Measurements from ENCODE around the gene AK3. TPM values are rescaled to one million over a fixed set of nuclear protein-coding genes. Genes with fewer than 3 reads are reported as not detected.

Gene AK3
- total and polyA plus RNA-seq, 9 of the 15 experiments (the other 6 are each of a cell fraction or from before 2014, with no cell fraction given) = 12.2 to 78.6 (median 41.8) TPM

DNA sequence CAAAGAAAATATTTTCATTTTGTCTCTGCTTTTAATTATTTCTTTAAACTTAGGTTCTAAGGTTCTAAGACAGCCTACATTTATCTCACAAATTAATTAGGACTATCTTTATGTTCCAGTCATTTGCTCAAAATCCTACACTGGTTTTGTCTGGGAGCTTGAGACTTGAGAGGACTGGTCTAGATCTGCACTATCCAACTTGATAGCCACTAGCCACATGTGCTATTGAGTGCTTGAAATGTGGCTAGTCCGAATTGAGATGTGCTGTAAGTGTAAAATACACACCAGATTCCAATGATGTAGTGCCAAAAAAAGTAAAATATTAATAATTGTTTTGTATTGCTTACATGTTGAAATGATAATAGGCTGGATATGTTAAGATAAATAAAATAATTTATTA is 54.4 kb downstream of the AK3 start (continued):
- TF ChIP-seq, protein P1, sequence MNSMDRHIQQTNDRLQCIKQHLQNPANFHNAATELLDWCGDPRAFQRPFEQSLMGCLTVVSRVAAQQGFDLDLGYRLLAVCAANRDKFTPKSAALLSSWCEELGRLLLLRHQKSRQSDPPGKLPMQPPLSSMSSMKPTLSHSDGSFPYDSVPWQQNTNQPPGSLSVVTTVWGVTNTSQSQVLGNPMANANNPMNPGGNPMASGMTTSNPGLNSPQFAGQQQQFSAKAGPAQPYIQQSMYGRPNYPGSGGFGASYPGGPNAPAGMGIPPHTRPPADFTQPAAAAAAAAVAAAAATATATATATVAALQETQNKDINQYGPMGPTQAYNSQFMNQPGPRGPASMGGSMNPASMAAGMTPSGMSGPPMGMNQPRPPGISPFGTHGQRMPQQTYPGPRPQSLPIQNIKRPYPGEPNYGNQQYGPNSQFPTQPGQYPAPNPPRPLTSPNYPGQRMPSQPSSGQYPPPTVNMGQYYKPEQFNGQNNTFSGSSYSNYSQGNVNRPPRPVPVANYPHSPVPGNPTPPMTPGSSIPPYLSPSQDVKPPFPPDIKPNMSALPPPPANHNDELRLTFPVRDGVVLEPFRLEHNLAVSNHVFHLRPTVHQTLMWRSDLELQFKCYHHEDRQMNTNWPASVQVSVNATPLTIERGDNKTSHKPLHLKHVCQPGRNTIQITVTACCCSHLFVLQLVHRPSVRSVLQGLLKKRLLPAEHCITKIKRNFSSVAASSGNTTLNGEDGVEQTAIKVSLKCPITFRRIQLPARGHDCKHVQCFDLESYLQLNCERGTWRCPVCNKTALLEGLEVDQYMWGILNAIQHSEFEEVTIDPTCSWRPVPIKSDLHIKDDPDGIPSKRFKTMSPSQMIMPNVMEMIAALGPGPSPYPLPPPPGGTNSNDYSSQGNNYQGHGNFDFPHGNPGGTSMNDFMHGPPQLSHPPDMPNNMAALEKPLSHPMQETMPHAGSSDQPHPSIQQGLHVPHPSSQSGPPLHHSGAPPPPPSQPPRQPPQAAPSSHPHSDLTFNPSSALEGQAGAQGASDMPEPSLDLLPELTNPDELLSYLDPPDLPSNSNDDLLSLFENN (IDR thresholded peaks at IDR 0.05; ENCODE audit: low read depth in 2 of 2, low read length in 2 of 2) = no peak
- no peak for TF ChIP-seq SRF (CRISPR knock-in tag; IDR thresholded peaks at IDR 0.05)
- no peak for TF ChIP-seq ELF4 (CRISPR knock-in tag; IDR thresholded peaks at IDR 0.05)
- TF ChIP-seq RFX7 (CRISPR knock-in tag; IDR thresholded peaks at IDR 0.05) = no peak

DNA sequence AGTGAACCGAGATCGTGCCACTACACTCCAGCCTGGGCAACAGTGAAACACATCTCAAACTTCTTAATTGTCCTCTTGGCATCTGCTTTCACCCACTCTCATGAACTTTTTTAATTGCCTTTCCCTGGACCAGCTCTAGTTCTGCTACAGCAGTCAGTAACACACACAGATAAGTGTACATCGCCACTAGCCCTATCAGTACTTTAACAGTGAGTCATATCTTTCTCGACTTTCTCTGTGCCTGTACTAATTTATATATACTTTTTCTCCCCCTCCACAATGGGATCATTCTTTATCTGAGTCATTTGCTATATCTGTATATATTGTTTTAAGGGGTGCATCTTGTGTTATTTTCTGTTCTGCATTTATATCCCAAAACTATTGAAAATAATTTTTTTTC is 54.9 kb downstream of the AK3 start:
- peak overlapping the region in 1 of 2 experiments; percentile 41; a peak in 1 of 4 replicates for H3K9ac ChIP-seq (ENCODE audit: insufficient read depth in 1 of 2, low read depth in 2 of 2, low read length in 2 of 2)
- H3K4me1 ChIP-seq (replicated peaks in 1 of 2; ENCODE audit: control insufficient read depth in 2 of 2, insufficient read depth in 2 of 2, low read length in 2 of 2) = peaks cover 3 to 20% of the 10 kb centered on the region in 2 experiments; a peak in 3 of 5 replicates
- H3K27me3 ChIP-seq (ENCODE audit: control insufficient read depth in 2 of 2, insufficient read depth in 2 of 2, low read length in 2 of 2) = no peaks in the 10 kb centered on the region
- DNase-seq (ENCODE audit: extremely low read depth in 1 of 4, low spot score in 3 of 4) (peak in 3 of 4 experiments; percentile 14 to 42 (median 38)), ATAC-seq (peak; percentile 79), FAIRE-seq (no peak)
- in situ Hi-C loops (cut with MboI) (no loop called here), intact Hi-C loops (cut with micrococcal nuclease) (no loop called here)
- peak overlapping the region; percentile 47; the same call in 1 of the 3 replicates for H3K27ac ChIP-seq (ENCODE audit: extremely low read depth, low read depth, low read length)
- WGBS (ENCODE audit: insufficient coverage, low coverage, missing lambda C conversion rate) = 24% methylated on average over 4 of the region's 4 CpGs
- no peaks in the 10 kb centered on the region for H3K9me1 ChIP-seq (ENCODE audit: control insufficient read depth, insufficient read depth, low read length)
- no peaks in the 10 kb centered on the region for H3K9me3 ChIP-seq (replicated peaks; ENCODE audit: control insufficient read depth, insufficient read depth, low read depth, low read length)
- H2AFZ ChIP-seq (ENCODE audit: low read depth, low read length) = no peak overlapping the region
- no peaks in the 10 kb centered on the region for H4K20me1 ChIP-seq (replicated peaks; ENCODE audit: control insufficient read depth, insufficient read depth, low read length)
- peaks cover 52% of the 10 kb centered on the region for H3K79me2 ChIP-seq (ENCODE audit: control insufficient read depth, insufficient read depth, low read length)
- BruUV-seq (replicated peaks) = no TSS peak
- no peak overlapping the region for H3K4me3 ChIP-seq
- H3K4me2 ChIP-seq (ENCODE audit: insufficient read depth, low read length) = peak overlapping the region; percentile 37; the same call in 1 of the 2 replicates
- CTCF ChIA-PET (ENCODE audit: low intra/inter-chr PET ratio) = no interaction called here
- peaks cover 51% of the 10 kb centered on the region; the same call in 2 of the 3 replicates for H3K36me3 ChIP-seq (ENCODE audit: control insufficient read depth, insufficient read depth, low read length)
- POLR2A ChIA-PET = interaction anchor here (0.6 to 1.0 kb wide), 2 partner anchors 14 to 179 kb away, joined by 3 read pairs; no protein-coding TSS in a partner anchor
- TF ChIP-seq GATAD2B (IDR thresholded peaks at IDR 0.05; ENCODE audit: borderline replicate concordance) (0 out of 2 replicates have a peak, but pooled peaks have one; percentile 18), CEBPG (CRISPR knock-in tag; IDR thresholded peaks at IDR 0.05) (no peak), CEBPG (tag; conservative IDR thresholded peaks at IDR 0.05 in 1 of 2, IDR thresholded peaks at IDR 0.05 in 1 of 2) (no peak)
- TF ChIP-seq, protein P2, sequence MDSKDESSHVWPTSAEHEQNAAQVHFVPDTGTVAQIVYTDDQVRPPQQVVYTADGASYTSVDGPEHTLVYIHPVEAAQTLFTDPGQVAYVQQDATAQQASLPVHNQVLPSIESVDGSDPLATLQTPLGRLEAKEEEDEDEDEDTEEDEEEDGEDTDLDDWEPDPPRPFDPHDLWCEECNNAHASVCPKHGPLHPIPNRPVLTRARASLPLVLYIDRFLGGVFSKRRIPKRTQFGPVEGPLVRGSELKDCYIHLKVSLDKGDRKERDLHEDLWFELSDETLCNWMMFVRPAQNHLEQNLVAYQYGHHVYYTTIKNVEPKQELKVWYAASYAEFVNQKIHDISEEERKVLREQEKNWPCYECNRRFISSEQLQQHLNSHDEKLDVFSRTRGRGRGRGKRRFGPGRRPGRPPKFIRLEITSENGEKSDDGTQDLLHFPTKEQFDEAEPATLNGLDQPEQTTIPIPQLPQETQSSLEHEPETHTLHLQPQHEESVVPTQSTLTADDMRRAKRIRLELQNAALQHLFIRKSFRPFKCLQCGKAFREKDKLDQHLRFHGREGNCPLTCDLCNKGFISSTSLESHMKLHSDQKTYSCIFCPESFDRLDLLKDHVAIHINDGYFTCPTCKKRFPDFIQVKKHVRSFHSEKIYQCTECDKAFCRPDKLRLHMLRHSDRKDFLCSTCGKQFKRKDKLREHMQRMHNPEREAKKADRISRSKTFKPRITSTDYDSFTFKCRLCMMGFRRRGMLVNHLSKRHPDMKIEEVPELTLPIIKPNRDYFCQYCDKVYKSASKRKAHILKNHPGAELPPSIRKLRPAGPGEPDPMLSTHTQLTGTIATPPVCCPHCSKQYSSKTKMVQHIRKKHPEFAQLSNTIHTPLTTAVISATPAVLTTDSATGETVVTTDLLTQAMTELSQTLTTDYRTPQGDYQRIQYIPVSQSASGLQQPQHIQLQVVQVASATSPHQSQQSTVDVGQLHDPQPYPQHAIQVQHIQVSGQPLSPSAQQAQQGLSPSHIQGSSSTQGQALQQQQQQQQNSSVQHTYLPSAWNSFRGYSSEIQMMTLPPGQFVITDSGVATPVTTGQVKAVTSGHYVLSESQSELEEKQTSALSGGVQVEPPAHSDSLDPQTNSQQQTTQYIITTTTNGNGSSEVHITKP (IDR thresholded peaks at IDR 0.05; ENCODE audit: partially characterized antibody) = no peak
- TF ChIP-seq, protein P3, sequence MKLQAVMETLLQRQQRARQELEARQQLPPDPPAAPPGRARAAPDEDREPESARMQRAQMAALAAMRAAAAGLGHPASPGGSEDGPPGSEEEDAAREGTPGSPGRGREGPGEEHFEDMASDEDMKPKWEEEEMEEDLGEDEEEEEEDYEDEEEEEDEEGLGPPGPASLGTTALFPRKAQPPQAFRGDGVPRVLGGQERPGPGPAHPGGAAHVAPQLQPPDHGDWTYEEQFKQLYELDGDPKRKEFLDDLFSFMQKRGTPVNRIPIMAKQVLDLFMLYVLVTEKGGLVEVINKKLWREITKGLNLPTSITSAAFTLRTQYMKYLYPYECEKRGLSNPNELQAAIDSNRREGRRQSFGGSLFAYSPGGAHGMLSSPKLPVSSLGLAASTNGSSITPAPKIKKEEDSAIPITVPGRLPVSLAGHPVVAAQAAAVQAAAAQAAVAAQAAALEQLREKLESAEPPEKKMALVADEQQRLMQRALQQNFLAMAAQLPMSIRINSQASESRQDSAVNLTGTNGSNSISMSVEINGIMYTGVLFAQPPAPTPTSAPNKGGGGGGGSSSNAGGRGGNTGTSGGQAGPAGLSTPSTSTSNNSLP (IDR thresholded peaks at IDR 0.05; ENCODE audit: borderline replicate concordance, low read depth, low read length) = 0 out of 2 replicates have a peak, but pooled peaks have one; percentile 25

Measured in K562 (cell line).